ENCODE data around the gene CFAP45.

DNA sequence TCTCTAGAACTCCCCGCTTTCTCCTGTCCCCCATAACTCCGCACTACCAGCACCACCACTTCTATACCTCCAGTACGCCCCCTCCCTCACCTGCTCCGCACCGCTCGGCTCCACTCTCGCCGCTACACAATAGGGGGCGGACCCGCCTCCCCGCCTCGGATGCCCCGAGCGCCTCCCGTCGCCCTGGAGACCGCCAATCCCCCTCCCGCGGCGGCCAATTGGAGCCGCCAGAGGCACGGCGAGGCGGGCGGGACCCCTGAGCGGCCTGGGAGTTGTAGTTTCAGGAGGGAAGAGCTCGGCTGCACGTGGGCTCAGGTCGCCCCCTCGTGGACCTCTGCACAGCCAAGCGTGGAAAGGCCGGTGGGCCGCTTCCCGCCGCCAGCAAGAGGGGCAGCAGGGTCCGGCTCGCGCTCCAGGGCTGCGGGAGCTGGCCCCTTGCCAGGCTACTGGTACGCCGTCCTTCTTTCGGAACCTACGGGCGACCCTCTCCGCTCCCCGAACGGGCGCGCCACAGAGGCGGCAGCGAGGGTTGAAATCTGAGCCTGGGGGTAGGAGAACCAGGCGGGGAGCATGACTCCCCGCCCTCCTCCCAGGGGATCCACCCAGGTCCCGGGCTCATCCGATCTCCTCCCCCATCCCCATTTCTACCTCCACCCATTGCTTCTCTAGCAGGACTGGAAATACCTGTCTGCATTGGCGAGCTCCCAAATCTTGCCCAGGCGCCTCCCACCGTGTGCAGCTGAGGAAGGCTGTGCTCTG is 45.7 kb upstream of the CFAP45 start, which contains the start of gene IGSF9:
- TF ChIP-seq EP300 (IDR thresholded peaks at IDR 0.05; ENCODE audit: low read depth), result no peak
- TF ChIP-seq, protein P1, sequence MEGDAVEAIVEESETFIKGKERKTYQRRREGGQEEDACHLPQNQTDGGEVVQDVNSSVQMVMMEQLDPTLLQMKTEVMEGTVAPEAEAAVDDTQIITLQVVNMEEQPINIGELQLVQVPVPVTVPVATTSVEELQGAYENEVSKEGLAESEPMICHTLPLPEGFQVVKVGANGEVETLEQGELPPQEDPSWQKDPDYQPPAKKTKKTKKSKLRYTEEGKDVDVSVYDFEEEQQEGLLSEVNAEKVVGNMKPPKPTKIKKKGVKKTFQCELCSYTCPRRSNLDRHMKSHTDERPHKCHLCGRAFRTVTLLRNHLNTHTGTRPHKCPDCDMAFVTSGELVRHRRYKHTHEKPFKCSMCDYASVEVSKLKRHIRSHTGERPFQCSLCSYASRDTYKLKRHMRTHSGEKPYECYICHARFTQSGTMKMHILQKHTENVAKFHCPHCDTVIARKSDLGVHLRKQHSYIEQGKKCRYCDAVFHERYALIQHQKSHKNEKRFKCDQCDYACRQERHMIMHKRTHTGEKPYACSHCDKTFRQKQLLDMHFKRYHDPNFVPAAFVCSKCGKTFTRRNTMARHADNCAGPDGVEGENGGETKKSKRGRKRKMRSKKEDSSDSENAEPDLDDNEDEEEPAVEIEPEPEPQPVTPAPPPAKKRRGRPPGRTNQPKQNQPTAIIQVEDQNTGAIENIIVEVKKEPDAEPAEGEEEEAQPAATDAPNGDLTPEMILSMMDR (IDR thresholded peaks at IDR 0.05), result peak; percentile 33 to 60 (median 40)
- no peak for TF ChIP-seq POLR2A (IDR thresholded peaks at IDR 0.05)
